ENCODE results near the gene SSBP2.

DNA sequence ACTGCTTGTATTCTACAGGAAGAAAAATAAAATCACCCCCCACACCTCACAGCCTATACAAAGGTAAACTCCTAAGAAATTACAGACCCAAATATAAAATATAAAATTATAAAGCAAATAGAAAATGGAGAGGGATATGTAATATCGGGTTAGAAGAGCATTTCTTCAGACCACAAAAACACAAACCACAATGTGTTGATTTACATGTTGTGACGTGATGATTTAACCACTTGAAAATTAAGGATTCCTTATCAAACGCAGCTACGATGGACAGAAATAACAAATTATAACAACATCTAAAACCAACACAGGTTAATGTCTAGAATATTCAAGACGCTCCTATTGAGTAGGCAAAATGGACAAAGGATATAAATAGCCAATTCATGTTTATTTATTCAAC, 26.3 kb downstream of the SSBP2 start:
- TF ChIP-seq, protein P1, sequence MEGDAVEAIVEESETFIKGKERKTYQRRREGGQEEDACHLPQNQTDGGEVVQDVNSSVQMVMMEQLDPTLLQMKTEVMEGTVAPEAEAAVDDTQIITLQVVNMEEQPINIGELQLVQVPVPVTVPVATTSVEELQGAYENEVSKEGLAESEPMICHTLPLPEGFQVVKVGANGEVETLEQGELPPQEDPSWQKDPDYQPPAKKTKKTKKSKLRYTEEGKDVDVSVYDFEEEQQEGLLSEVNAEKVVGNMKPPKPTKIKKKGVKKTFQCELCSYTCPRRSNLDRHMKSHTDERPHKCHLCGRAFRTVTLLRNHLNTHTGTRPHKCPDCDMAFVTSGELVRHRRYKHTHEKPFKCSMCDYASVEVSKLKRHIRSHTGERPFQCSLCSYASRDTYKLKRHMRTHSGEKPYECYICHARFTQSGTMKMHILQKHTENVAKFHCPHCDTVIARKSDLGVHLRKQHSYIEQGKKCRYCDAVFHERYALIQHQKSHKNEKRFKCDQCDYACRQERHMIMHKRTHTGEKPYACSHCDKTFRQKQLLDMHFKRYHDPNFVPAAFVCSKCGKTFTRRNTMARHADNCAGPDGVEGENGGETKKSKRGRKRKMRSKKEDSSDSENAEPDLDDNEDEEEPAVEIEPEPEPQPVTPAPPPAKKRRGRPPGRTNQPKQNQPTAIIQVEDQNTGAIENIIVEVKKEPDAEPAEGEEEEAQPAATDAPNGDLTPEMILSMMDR (conservative IDR thresholded peaks at IDR 0.05 in 1 of 2, IDR thresholded peaks at IDR 0.05 in 1 of 2; ENCODE audit: low read depth in 1 of 2, low read length in 2 of 2), result no peak
- no peak for TF ChIP-seq EZH2 (IDR thresholded peaks at IDR 0.05; ENCODE audit: low read length, missing control alignments)
